ENCODE measurements around the gene MTRFR.

DNA sequence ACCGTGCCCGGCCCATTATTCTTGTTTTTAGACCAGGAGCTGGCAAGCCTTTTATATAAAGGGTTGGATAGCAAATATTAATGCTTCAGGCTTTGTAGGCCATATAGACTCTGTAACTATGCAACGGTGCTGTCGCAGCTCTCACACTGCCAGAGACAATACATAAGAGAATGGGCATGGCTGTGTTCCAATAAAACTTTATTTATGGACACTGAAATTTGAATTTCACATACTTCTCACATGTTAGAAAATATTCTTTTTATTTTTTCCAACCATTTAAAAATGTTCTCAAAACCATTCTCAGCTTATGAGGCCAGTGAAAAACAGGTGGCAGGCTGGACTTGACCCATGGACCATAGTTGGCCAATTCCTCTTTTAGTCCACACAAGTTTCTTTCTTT is 51.4 kb downstream of the MTRFR start:
- no peak for TF ChIP-seq TAF1 (IDR thresholded peaks at IDR 0.05; ENCODE audit: borderline replicate concordance, insufficient read depth, low read length)
- TF ChIP-seq SIN3A (IDR thresholded peaks at IDR 0.05; ENCODE audit: borderline replicate concordance, insufficient read depth, low read length), result no peak
- TF ChIP-seq, protein P1, sequence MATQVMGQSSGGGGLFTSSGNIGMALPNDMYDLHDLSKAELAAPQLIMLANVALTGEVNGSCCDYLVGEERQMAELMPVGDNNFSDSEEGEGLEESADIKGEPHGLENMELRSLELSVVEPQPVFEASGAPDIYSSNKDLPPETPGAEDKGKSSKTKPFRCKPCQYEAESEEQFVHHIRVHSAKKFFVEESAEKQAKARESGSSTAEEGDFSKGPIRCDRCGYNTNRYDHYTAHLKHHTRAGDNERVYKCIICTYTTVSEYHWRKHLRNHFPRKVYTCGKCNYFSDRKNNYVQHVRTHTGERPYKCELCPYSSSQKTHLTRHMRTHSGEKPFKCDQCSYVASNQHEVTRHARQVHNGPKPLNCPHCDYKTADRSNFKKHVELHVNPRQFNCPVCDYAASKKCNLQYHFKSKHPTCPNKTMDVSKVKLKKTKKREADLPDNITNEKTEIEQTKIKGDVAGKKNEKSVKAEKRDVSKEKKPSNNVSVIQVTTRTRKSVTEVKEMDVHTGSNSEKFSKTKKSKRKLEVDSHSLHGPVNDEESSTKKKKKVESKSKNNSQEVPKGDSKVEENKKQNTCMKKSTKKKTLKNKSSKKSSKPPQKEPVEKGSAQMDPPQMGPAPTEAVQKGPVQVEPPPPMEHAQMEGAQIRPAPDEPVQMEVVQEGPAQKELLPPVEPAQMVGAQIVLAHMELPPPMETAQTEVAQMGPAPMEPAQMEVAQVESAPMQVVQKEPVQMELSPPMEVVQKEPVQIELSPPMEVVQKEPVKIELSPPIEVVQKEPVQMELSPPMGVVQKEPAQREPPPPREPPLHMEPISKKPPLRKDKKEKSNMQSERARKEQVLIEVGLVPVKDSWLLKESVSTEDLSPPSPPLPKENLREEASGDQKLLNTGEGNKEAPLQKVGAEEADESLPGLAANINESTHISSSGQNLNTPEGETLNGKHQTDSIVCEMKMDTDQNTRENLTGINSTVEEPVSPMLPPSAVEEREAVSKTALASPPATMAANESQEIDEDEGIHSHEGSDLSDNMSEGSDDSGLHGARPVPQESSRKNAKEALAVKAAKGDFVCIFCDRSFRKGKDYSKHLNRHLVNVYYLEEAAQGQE (IDR thresholded peaks at IDR 0.05; ENCODE audit: insufficient read depth in 1 of 2, low read depth in 2 of 2, low read length in 2 of 2), result no peak
- no peak for TF ChIP-seq POLR2AphosphoS5 (IDR thresholded peaks at IDR 0.05; ENCODE audit: low read depth, low read length)
- TF ChIP-seq FOXP2 (optimal IDR thresholded peaks at IDR 0.05; ENCODE audit: borderline replicate concordance, extremely low read depth, extremely low read length, insufficient read depth), result no peak

Measured in PFSK-1 (cell line).